ENCODE measurements around the gene FAM81A. TPM values are rescaled to one million over a fixed set of nuclear protein-coding genes. Genes with fewer than 3 reads are reported as not detected.
"Not testable (repeated sequence)": the region's sequence is repeated elsewhere in the genome, so short reads cannot be mapped to it uniquely, and the experiment has no call there.

The FAM81A gene
- total and polyA plus RNA-seq, 2 donors = 0.42 to 1.2 TPM

DNA sequence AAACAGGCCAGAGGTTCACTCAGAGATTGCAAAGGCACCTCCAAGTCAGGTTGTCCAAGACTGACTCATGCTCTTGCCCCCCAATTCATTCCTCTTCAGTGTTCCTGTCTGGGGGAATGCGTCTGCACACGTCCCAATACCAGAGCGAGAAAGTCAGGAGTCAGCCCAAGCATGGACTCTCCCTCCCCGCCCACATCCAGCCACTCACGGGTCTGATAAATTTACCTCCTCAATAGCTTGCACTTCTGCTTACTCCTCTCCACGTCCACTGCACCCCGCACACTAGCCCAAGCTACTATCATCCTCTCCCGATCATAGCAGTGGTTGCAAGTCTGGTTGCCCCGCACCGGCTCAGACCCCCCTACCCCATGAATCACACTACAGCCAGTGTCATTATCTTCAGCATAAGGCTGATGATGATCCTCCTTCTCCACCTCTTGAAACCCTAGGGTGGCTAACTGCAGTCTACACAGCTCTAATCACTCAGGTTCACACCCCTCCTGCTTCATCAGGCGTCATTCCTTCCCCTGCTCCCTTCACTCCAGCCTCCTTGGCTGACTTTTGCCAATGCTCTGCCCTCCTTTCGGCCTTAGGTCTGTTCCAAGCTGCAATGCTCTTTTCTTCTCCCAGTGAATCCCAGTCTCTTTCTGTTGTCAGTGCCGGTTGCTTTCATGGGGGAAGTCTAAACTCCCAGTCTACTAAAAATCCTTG, 37.7 kb upstream of the FAM81A start:
- no peak overlapping the region for H3K4me3 ChIP-seq (ENCODE audit: low read length in 2 of 2)
- no peaks in the 10 kb centered on the region for H3K36me3 ChIP-seq (ENCODE audit: control insufficient read depth in 2 of 2, insufficient read depth in 2 of 2, low read length in 1 of 2)
- no peaks in the 10 kb centered on the region for H3K9me3 ChIP-seq (ENCODE audit: control insufficient read depth in 2 of 2, insufficient read depth in 1 of 2, low read length in 1 of 2)
- no peak overlapping the region for H3K27ac ChIP-seq (ENCODE audit: low read depth in 1 of 2, low read length in 1 of 2)
- H3K27me3 ChIP-seq (ENCODE audit: control insufficient read depth in 2 of 2, insufficient read depth in 1 of 2, low read length in 1 of 2) = no peaks in the 10 kb centered on the region
- no peak for DNase-seq (ENCODE audit: low read depth in 6 of 9, low spot score in 9 of 9)
- H3K4me1 ChIP-seq (ENCODE audit: control insufficient read depth in 2 of 2, insufficient read depth in 2 of 2, low read length in 2 of 2) = peaks cover 0 to 4% of the 10 kb centered on the region in 2 donors
- 95% methylated on average over 13 of the region's 13 CpGs for WGBS

DNA sequence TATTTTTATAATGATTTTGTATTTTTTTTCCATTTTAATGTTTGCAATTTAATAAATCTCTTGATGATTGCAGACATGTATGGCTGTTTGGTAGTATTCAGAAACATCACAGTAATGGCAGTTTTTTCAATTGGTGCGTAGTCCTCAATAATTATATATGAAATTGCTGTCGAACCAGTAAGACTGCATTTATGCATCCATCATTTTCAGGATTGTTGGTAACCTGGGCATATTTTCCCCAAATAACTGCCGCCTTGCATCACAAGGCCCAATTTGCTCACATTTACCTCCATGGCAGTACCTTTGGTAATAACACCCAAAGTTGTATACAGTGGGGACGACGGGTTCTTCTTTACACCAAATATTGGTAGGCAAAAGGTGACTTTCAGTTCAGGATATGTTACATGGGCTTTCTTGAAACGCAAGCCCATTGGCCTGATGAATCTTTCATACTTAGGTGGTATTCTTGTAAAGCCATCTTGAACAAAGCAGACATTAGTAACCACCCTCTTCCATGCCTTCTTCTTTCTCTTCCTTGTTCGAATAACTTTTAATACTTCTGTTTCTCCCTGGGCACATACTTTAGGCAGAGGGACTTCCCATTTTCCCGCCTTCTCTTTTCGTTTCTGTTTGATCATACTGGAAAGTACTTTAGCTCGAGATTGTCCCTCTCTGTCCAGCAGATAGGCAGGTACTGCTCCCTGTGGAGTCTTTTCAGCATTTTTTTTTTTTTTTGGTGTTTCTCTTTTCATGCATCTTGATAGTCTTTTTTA, 36.7 kb upstream of the FAM81A start:
- DNase-seq (ENCODE audit: low read depth in 6 of 9, low spot score in 9 of 9); H3K36me3 ChIP-seq (ENCODE audit: control insufficient read depth in 2 of 2, insufficient read depth in 2 of 2, low read length in 1 of 2); H3K27me3 ChIP-seq (ENCODE audit: control insufficient read depth in 2 of 2, insufficient read depth in 1 of 2, low read length in 1 of 2); H3K9me3 ChIP-seq (ENCODE audit: control insufficient read depth in 2 of 2, insufficient read depth in 1 of 2, low read length in 1 of 2); H3K4me1 ChIP-seq (ENCODE audit: control insufficient read depth in 2 of 2, insufficient read depth in 2 of 2, low read length in 2 of 2); H3K4me3 ChIP-seq (ENCODE audit: low read length in 2 of 2); H3K27ac ChIP-seq (ENCODE audit: low read depth in 1 of 2, low read length in 1 of 2): not testable (repeated sequence)
- WGBS = 96% methylated on average over 10 of the region's 10 CpGs

DNA sequence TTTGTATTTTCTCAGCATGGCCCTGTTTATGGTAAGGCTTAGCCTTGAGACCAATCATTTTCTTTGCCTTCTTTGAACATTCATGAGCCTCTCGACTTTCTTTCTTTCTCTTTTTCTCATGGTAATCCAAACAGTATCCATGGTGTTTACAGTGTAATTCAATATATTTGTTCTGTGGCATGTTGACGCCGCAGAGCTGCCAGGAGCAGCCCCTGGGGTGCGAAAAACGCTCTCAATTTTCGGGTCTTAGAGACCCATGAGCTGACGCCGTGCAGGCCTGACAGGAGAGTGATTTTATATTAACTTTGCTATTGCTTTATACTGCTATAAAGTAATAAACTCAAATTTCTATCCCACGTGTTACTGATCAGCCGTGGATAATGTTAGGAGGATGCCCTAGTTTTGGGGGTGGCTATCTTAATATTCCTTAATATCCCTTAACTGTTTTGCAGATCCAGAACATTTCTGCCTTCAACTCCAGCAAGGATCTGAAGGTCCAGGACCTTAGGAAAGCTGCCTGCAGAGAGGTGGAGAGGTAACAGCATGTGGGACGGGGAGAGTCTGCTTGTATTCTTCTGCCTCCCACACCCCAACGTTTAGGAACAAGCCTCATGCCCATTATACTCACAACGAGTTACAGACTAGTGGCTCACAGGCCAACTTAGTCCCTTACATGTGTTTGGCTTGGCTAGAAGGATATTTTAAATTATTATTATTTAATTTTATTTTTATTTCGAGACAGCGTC, 36.0 kb upstream of the FAM81A start:
- Histone ChIP-seq H3K27me3 (ENCODE audit: control insufficient read depth in 2 of 2, insufficient read depth in 1 of 2, low read length in 1 of 2) (no peaks in the 10 kb centered on the region), H3K27ac (ENCODE audit: low read depth in 1 of 2, low read length in 1 of 2) (no peak overlapping the region), H3K9me3 (ENCODE audit: control insufficient read depth in 2 of 2, insufficient read depth in 1 of 2, low read length in 1 of 2) (no peaks in the 10 kb centered on the region), H3K4me3 (ENCODE audit: low read length in 2 of 2) (no peak overlapping the region), H3K36me3 (ENCODE audit: control insufficient read depth in 2 of 2, insufficient read depth in 2 of 2, low read length in 1 of 2) (no peaks in the 10 kb centered on the region), H3K4me1 (ENCODE audit: control insufficient read depth in 2 of 2, insufficient read depth in 2 of 2, low read length in 2 of 2) (peaks cover 0 to 4% of the 10 kb centered on the region in 2 donors)
- no peak for DNase-seq (ENCODE audit: low read depth in 6 of 9, low spot score in 9 of 9)
- WGBS = 91% methylated on average over 15 of the region's 15 CpGs

DNA sequence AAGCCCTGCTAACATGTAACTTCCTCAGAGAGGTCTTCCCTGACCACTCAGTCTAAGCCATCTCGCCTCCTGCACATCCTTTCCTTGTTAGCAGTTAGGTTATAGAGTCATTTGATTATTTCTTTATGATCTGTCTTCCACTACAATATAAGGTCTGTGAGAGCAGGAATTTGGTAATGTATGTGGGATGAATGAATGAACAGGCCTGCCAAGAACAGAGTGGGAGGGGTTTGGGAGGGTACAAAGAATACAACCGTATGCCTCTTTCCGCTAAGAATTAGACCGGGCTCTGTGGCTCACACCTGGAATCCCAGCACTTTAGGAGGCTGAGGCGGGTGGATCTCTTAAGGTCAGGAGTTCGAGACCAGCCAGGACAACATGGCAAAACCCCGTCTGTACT, 32.9 kb upstream of the FAM81A start:
- Histone ChIP-seq H3K4me1 (ENCODE audit: control insufficient read depth in 2 of 2, insufficient read depth in 2 of 2, low read length in 2 of 2) (peaks cover 0 to 7% of the 10 kb centered on the region in 2 donors), H3K4me3 (ENCODE audit: low read length in 2 of 2) (no peak overlapping the region), H3K36me3 (ENCODE audit: control insufficient read depth in 2 of 2, insufficient read depth in 2 of 2, low read length in 1 of 2) (no peaks in the 10 kb centered on the region), H3K9me3 (ENCODE audit: control insufficient read depth in 2 of 2, insufficient read depth in 1 of 2, low read length in 1 of 2) (no peaks in the 10 kb centered on the region), H3K27me3 (ENCODE audit: control insufficient read depth in 2 of 2, insufficient read depth in 1 of 2, low read length in 1 of 2) (no peaks in the 10 kb centered on the region), H3K27ac (ENCODE audit: low read depth in 1 of 2, low read length in 1 of 2) (no peak overlapping the region)
- no peak for DNase-seq (ENCODE audit: low read depth in 6 of 9, low spot score in 9 of 9)
- WGBS = 84% methylated on average over 7 of the region's 7 CpGs

DNA sequence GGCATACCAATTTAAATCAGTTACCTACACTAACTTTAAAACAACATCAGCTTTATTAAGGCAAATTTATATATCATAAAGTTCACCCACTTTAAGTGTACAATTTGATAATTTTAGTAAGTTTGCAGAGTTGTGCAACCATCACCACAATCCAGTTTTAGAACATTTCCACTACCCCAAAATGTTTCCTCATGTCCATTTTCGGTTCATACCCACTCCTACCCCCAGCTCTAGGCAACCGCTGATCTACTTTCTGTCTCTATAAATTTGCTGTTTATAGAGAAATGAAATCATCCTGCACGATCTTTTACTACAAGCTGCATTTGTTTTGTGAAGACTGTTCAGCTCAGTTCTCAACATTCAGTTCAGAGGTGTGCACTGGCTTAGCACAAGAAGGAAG, 31.5 kb upstream of the FAM81A start:
- Histone ChIP-seq H3K9me3 (ENCODE audit: control insufficient read depth in 2 of 2, insufficient read depth in 1 of 2, low read length in 1 of 2) (no peaks in the 10 kb centered on the region), H3K4me3 (ENCODE audit: low read length in 2 of 2) (no peak overlapping the region), H3K36me3 (ENCODE audit: control insufficient read depth in 2 of 2, insufficient read depth in 2 of 2, low read length in 1 of 2) (no peaks in the 10 kb centered on the region), H3K27me3 (ENCODE audit: control insufficient read depth in 2 of 2, insufficient read depth in 1 of 2, low read length in 1 of 2) (no peaks in the 10 kb centered on the region), H3K27ac (ENCODE audit: low read depth in 1 of 2, low read length in 1 of 2) (no peak overlapping the region), H3K4me1 (ENCODE audit: control insufficient read depth in 2 of 2, insufficient read depth in 2 of 2, low read length in 2 of 2) (peaks cover 0 to 2% of the 10 kb centered on the region in 2 donors)
- no peak for DNase-seq (ENCODE audit: low read depth in 6 of 9, low spot score in 9 of 9)
- WGBS = 66% methylated on average over 3 of the region's 3 CpGs

DNA sequence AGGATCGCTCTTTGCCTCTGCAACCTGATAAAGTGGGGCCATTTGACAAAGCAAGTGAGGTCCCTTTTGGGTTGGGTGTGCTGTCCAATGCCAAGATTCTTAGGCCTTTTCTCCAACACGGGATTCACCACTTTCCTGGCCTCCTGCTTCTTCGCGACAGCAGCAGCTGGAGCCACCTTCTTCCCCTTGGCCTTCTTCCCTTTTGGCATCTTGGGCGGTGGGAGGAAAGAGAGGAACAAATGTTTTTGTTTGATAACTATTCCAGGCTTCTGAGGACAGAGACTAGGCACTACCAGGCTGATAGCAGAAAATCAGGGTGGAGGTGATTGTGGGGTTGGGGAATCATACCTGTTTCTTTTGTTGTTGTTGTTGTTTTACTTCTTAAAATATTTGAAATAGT, 30.0 kb upstream of the FAM81A start:
- H3K27ac ChIP-seq (ENCODE audit: low read depth in 1 of 2, low read length in 1 of 2) = no peak overlapping the region
- H3K36me3 ChIP-seq (ENCODE audit: control insufficient read depth in 2 of 2, insufficient read depth in 2 of 2, low read length in 1 of 2) = no peaks in the 10 kb centered on the region
- no peak for DNase-seq (ENCODE audit: low read depth in 6 of 9, low spot score in 9 of 9)
- H3K9me3 ChIP-seq (ENCODE audit: control insufficient read depth in 2 of 2, insufficient read depth in 1 of 2, low read length in 1 of 2) = no peaks in the 10 kb centered on the region
- peaks cover 0 to 7% of the 10 kb centered on the region in 2 donors for H3K4me1 ChIP-seq (ENCODE audit: control insufficient read depth in 2 of 2, insufficient read depth in 2 of 2, low read length in 2 of 2)
- H3K4me3 ChIP-seq (ENCODE audit: low read length in 2 of 2) = no peak overlapping the region
- no peaks in the 10 kb centered on the region for H3K27me3 ChIP-seq (ENCODE audit: control insufficient read depth in 2 of 2, insufficient read depth in 1 of 2, low read length in 1 of 2)
- WGBS = 79% methylated on average over 5 of the region's 5 CpGs

DNA sequence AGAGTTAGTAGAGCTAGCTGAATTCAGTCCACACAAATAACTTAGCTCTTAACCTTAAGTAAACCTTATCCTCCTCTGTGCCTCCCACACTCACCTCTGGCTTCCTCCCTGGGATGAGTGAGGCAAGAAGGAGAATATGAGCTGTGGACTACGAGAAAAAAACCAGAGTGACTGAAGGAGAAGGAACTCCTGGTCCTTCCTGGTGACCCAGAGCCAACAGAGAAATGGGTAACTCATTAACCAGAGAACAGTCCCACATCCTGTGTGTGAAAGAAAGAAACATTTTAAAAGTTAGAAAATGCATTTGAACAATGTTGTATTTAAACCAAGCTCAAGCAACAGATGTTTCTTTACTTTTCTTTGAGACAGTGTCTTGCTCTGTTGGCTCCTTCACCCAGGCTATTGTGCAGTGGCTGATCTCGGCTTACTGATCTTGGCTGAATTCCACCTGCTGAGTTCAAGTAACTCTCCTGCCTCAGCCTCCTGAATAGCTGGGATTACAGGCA, 27.5 kb upstream of the FAM81A start:
- 6% methylated on average over 2 of the region's 2 CpGs for WGBS
- H3K27ac ChIP-seq (ENCODE audit: low read depth in 1 of 2, low read length in 1 of 2) = peak overlapping the region in 1 of 2 donors; percentile 42

DNA sequence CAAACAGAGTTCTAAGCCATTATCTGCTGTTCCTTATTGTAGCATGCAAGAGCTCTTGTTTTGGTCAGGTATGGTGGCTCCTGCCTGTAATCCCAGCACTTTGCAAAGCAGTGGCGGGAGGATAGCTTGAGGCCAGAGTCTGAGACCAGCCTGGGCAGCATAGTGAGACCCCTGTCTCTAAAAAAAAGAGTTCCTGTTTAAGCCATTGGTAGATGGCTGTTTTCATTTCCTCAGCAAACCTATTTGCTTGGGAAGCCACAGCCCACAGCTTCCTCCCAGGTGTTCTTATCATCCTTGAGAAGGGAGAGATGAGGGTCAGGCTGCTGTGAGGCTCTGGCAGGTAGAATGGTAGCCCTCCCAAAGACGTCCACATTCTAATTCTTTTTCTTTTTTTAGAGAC, 24.4 kb upstream of the FAM81A start:
- Histone ChIP-seq H3K4me1 (ENCODE audit: control insufficient read depth in 2 of 2, insufficient read depth in 2 of 2, low read length in 2 of 2) (peaks cover 0 to 12% of the 10 kb centered on the region in 2 donors), H3K36me3 (ENCODE audit: control insufficient read depth in 2 of 2, insufficient read depth in 2 of 2, low read length in 1 of 2) (no peaks in the 10 kb centered on the region), H3K9me3 (ENCODE audit: control insufficient read depth in 2 of 2, insufficient read depth in 1 of 2, low read length in 1 of 2) (no peaks in the 10 kb centered on the region), H3K27ac (ENCODE audit: low read depth in 1 of 2, low read length in 1 of 2) (no peak overlapping the region), H3K27me3 (ENCODE audit: control insufficient read depth in 2 of 2, insufficient read depth in 1 of 2, low read length in 1 of 2) (no peaks in the 10 kb centered on the region), H3K4me3 (ENCODE audit: low read length in 2 of 2) (no peak overlapping the region)
- no peak for DNase-seq (ENCODE audit: low read depth in 6 of 9, low spot score in 9 of 9)
- WGBS = 53% methylated on average over 2 of the region's 2 CpGs

More for the DNA sequence above, 27.5 kb upstream of the FAM81A start:
- DNase-seq (ENCODE audit: low read depth in 6 of 9, low spot score in 9 of 9) = no peak
- no peaks in the 10 kb centered on the region for H3K36me3 ChIP-seq (ENCODE audit: control insufficient read depth in 2 of 2, insufficient read depth in 2 of 2, low read length in 1 of 2)
- no peaks in the 10 kb centered on the region for H3K9me3 ChIP-seq (ENCODE audit: control insufficient read depth in 2 of 2, insufficient read depth in 1 of 2, low read length in 1 of 2)
- H3K4me3 ChIP-seq (ENCODE audit: low read length in 2 of 2) = no peak overlapping the region
- H3K27me3 ChIP-seq (ENCODE audit: control insufficient read depth in 2 of 2, insufficient read depth in 1 of 2, low read length in 1 of 2) = no peaks in the 10 kb centered on the region
- H3K4me1 ChIP-seq (ENCODE audit: control insufficient read depth in 2 of 2, insufficient read depth in 2 of 2, low read length in 2 of 2) = peaks cover 0 to 12% of the 10 kb centered on the region in 2 donors

DNA sequence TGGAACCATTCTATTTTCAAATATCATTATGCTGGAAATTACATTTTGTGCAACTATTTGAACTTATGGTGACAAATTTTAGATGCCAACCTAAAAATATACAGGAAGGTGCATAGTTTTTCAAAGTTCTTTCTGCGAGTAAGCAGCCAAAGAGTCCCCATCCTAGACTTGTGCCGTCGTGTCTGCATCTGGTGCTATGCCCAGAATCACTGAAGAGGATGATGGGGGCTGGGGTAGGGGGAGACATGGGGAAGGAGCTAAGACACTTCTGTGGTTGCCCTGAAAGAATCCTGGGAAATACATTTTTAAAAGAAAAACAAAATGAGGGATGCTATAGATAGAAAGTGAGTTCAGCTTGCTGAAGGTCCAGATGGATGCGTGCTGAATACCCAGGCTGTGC, 21.2 kb upstream of the FAM81A start:
- Histone ChIP-seq H3K27ac (ENCODE audit: low read depth in 1 of 2, low read length in 1 of 2) (no peak overlapping the region), H3K36me3 (ENCODE audit: control insufficient read depth in 2 of 2, insufficient read depth in 2 of 2, low read length in 1 of 2) (no peaks in the 10 kb centered on the region), H3K27me3 (ENCODE audit: control insufficient read depth in 2 of 2, insufficient read depth in 1 of 2, low read length in 1 of 2) (peaks cover 0 to 9% of the 10 kb centered on the region in 2 donors), H3K4me1 (ENCODE audit: control insufficient read depth in 2 of 2, insufficient read depth in 2 of 2, low read length in 2 of 2) (peaks cover 0 to 9% of the 10 kb centered on the region in 2 donors), H3K4me3 (ENCODE audit: low read length in 2 of 2) (no peak overlapping the region), H3K9me3 (ENCODE audit: control insufficient read depth in 2 of 2, insufficient read depth in 1 of 2, low read length in 1 of 2) (no peaks in the 10 kb centered on the region)
- no peak for DNase-seq (ENCODE audit: low read depth in 6 of 9, low spot score in 9 of 9)
- 76% methylated on average over 4 of the region's 4 CpGs for WGBS
